MM.1S (cell line): ENCODE data around the gene MMP20.

Experiments used
- CTCF ChIP-seq: fragments of 300-600 bp; sonication (generic); IDR thresholded peaks from 2 replicates; pipeline ENCODE4 v1.5.1; 2016; ENCODE audit warnings: antibody characterized with exemption, low read length, mixed read lengths
- EZH2 ChIP-seq: fragments of 300-600 bp; sonication (generic); optimal IDR thresholded peaks from 2 replicates; pipeline ENCODE3; 2017; ENCODE audit warnings: low read depth, mild to moderate bottlenecking, antibody characterized with exemption, low read length, mixed read lengths
- EZH2phosphoT487 ChIP-seq: fragments of 300-600 bp; sonication (generic); IDR thresholded peaks from 2 replicates; pipeline ENCODE4 v1.6.1; 2018; ENCODE audit warnings: antibody characterized with exemption, low read length

- TF ChIP-seq CTCF (no peak), EZH2 (no peak), EZH2phosphoT487 (no peak)
These were observed 5.7 kb upstream of the MMP20 start for GRCh38 chr11:102630598-102631448.
